Activated naive CD4-positive, alpha-beta T cell treated with anti-CD3 and anti-CD28 coated beads, Interleukin-2, amount 50 U/mL, for 72 hours (primary cell): Measurements from ENCODE around the gene EXOSC7. TPM values are rescaled to one million over a fixed set of nuclear protein-coding genes. Genes with fewer than 3 reads are reported as not detected.
A peak's percentile ranks its signal among the peaks of the same experiment; 100 is the strongest.

Experiments
- ATAC-seq, 2 donors: fragments of 150-1000 bp; cut with Tn5 transposase; 2 replicates each; pipeline ENCODE4 v1.10.0; 2021; ENCODE audit warnings: mild to moderate bottlenecking in 2 of 2, moderate library complexity in 2 of 2
- DNase-seq, 2 donors: peaks; one replicate each; pipeline ENCODE4 v3.0.0; 2021 to 2022; ENCODE audit warnings: low spot score in 2 of 2
- H3K27ac Mint-ChIP-seq, 2 donors: one replicate each; pipeline ENCODE4 v1.8.0; 2022; ENCODE audit warnings: mild to moderate bottlenecking in 2 of 2, mixed read lengths in 2 of 2
- H3K36me3 Mint-ChIP-seq, 2 donors: one replicate each; pipeline ENCODE4 v1.8.0; 2022; ENCODE audit warnings: mixed read lengths in 2 of 2
- H3K9me3 Mint-ChIP-seq, 2 donors: one replicate each; pipeline ENCODE4 v1.8.0; 2022; ENCODE audit warnings: mixed read lengths in 2 of 2
- total RNA-seq, 2 donors: library from RNA; stranded (reverse); gene quantifications; one replicate each; pipeline ENCODE4 v1.2.3, GENCODE V29; 2022

Gene EXOSC7
- total RNA-seq, 2 donors from 2014 or later: 47.8 to 71.1 TPM

GRCh38 chr3:45002139-45002660, 26.2 kb downstream of the EXOSC7 start:
- Mint-ChIP-seq H3K27ac (peak overlapping the region; percentile 65 to 75), H3K9me3 (peaks cover 4 to 6% of the 10 kb centered on the region in 2 donors), H3K36me3 (peaks cover 41 to 70% of the 10 kb centered on the region in 2 donors)
- no peak for DNase-seq
- no peak for ATAC-seq

- no peak for ATAC-seq
- peaks cover 43 to 71% of the 10 kb centered on the region in 2 donors for H3K36me3 Mint-ChIP-seq
- no peak for DNase-seq
- peak overlapping the region; percentile 65 to 75 for H3K27ac Mint-ChIP-seq
- peaks cover 4 to 6% of the 10 kb centered on the region in 2 donors for H3K9me3 Mint-ChIP-seq
Measured at GRCh38 chr3:45002720-45003119, 26.7 kb downstream of the EXOSC7 start.

GRCh38 chr3:45003406-45003805, 27.4 kb downstream of the EXOSC7 start:
- Mint-ChIP-seq H3K36me3 (peaks cover 49 to 78% of the 10 kb centered on the region in 2 donors), H3K9me3 (peaks cover 4 to 6% of the 10 kb centered on the region in 2 donors), H3K27ac (no peak overlapping the region)
- DNase-seq (no peak), ATAC-seq (no peak)

- Mint-ChIP-seq H3K27ac (no peak overlapping the region), H3K9me3 (peaks cover 4 to 6% of the 10 kb centered on the region in 2 donors), H3K36me3 (peaks cover 46 to 76% of the 10 kb centered on the region in 2 donors)
- DNase-seq: no peak
- no peak for ATAC-seq
Measured at GRCh38 chr3:45003859-45004258, 27.8 kb downstream of the EXOSC7 start.

- H3K9me3 Mint-ChIP-seq: peaks cover 4 to 6% of the 10 kb centered on the region in 2 donors
- DNase-seq (no peak), ATAC-seq (no peak)
- peaks cover 40 to 50% of the 10 kb centered on the region in 2 donors for H3K36me3 Mint-ChIP-seq
- peak overlapping the region in 1 of 2 donors; percentile 26 for H3K27ac Mint-ChIP-seq
Measured at GRCh38 chr3:45007091-45007490, 31.0 kb downstream of the EXOSC7 start.

- H3K9me3 Mint-ChIP-seq: peaks cover 4 to 6% of the 10 kb centered on the region in 2 donors
- peak overlapping the region in 1 of 2 donors; percentile 53 for H3K27ac Mint-ChIP-seq
- no peak for DNase-seq
- ATAC-seq: no peak
- H3K36me3 Mint-ChIP-seq: peaks cover 40 to 47% of the 10 kb centered on the region in 2 donors
Measured at GRCh38 chr3:45008117-45008516, 32.1 kb downstream of the EXOSC7 start.

- DNase-seq (no peak), ATAC-seq (no peak)
- Mint-ChIP-seq H3K36me3 (peaks cover 32 to 40% of the 10 kb centered on the region in 2 donors), H3K9me3 (peaks cover 2% of the 10 kb centered on the region in 2 donors), H3K27ac (peak overlapping the region in 1 of 2 donors; percentile 25)
Measured at GRCh38 chr3:45009868-45010267, 33.8 kb downstream of the EXOSC7 start.

- H3K36me3 Mint-ChIP-seq: peaks cover 22 to 30% of the 10 kb centered on the region in 2 donors
- DNase-seq: no peak
- ATAC-seq: no peak
Measured at GRCh38 chr3:45010811-45011333, 34.8 kb downstream of the EXOSC7 start.

GRCh38 chr3:45011756-45012508, 35.9 kb downstream of the EXOSC7 start:
- no peak for ATAC-seq
- Mint-ChIP-seq H3K9me3 (no peaks in the 10 kb centered on the region), H3K36me3 (peaks cover 25 to 27% of the 10 kb centered on the region in 2 donors), H3K27ac (no peak overlapping the region)
- DNase-seq: no peak

More at GRCh38 chr3:45010811-45011333, 34.8 kb downstream of the EXOSC7 start:
- Mint-ChIP-seq H3K9me3 (no peaks in the 10 kb centered on the region), H3K27ac (no peak overlapping the region)

GRCh38 chr3:45012577-45012976, 36.5 kb downstream of the EXOSC7 start:
- no peaks in the 10 kb centered on the region for H3K9me3 Mint-ChIP-seq
- H3K36me3 Mint-ChIP-seq: peaks cover 21 to 23% of the 10 kb centered on the region in 2 donors
- ATAC-seq (no peak), DNase-seq (no peak)
- peak overlapping the region in 1 of 2 donors; percentile 7 for H3K27ac Mint-ChIP-seq

GRCh38 chr3:45016916-45017315, 40.9 kb downstream of the EXOSC7 start:
- Mint-ChIP-seq H3K27ac (peak overlapping the region in 1 of 2 donors; percentile 13), H3K9me3 (no peaks in the 10 kb centered on the region), H3K36me3 (peaks cover 15 to 21% of the 10 kb centered on the region in 2 donors)
- no peak for DNase-seq
- ATAC-seq: no peak

- no peak for ATAC-seq
- DNase-seq: no peak
- H3K36me3 Mint-ChIP-seq: peaks cover 12 to 16% of the 10 kb centered on the region in 2 donors
- no peak overlapping the region for H3K27ac Mint-ChIP-seq
- H3K9me3 Mint-ChIP-seq: no peaks in the 10 kb centered on the region
Measured at GRCh38 chr3:45017821-45018220, 41.8 kb downstream of the EXOSC7 start.

GRCh38 chr3:45020534-45020933, 44.5 kb downstream of the EXOSC7 start:
- Mint-ChIP-seq H3K9me3 (no peaks in the 10 kb centered on the region), H3K36me3 (peaks cover 6 to 14% of the 10 kb centered on the region in 2 donors), H3K27ac (peak overlapping the region in 1 of 2 donors; percentile 68)
- ATAC-seq: peak in 1 of 2 donors; percentile 22
- no peak for DNase-seq

- no peak for ATAC-seq
- H3K27ac Mint-ChIP-seq: peak overlapping the region in 1 of 2 donors; percentile 9
- no peaks in the 10 kb centered on the region for H3K9me3 Mint-ChIP-seq
- no peak for DNase-seq
- peaks cover 6 to 8% of the 10 kb centered on the region in 2 donors for H3K36me3 Mint-ChIP-seq
Measured at GRCh38 chr3:45021524-45022297, 45.7 kb downstream of the EXOSC7 start.

- Mint-ChIP-seq H3K27ac (no peak overlapping the region), H3K36me3 (peaks cover under 1% of the 10 kb centered on the region in 2 donors), H3K9me3 (no peaks in the 10 kb centered on the region)
- ATAC-seq (no peak), DNase-seq (no peak)
Measured at GRCh38 chr3:45023675-45024074, 47.6 kb downstream of the EXOSC7 start.

GRCh38 chr3:45024542-45025255, 48.7 kb downstream of the EXOSC7 start:
- H3K27ac Mint-ChIP-seq: no peak overlapping the region
- ATAC-seq (no peak), DNase-seq (no peak)

More at GRCh38 chr3:45024542-45025255, 48.7 kb downstream of the EXOSC7 start:
- Mint-ChIP-seq H3K9me3 (no peaks in the 10 kb centered on the region), H3K36me3 (no peaks in the 10 kb centered on the region)
